Liver (tissue), 9 donors: ENCODE results near the gene ORAI3. TPM values are rescaled to one million over a fixed set of nuclear protein-coding genes. Genes with fewer than 3 reads are reported as not detected.

ENCODE experiments used
- DNase-seq: peaks from one replicate; pipeline ENCODE4 v3.0.0-alpha.2; 2017; ENCODE audit warnings: low spot score
- H3K27ac ChIP-seq, 2 donors: one replicate each; pipeline ENCODE4 v1.7.0; 2013; ENCODE audit warnings: inconsistent platforms in 2 of 2, low read length in 2 of 2, control low read depth in 1 of 2, low read depth in 1 of 2, mild to moderate bottlenecking in 1 of 2
- H3K27me3 ChIP-seq, 4 donors: one replicate each; pipeline versions ENCODE4 v1.6.1 to v1.7.0; 2013; ENCODE audit warnings: low read length in 3 of 4, inconsistent platforms in 1 of 4, mild to moderate bottlenecking in 1 of 4, moderate library complexity in 1 of 4; ENCODE audit not compliant: control insufficient read depth in 4 of 4, insufficient read depth in 4 of 4
- H3K36me3 ChIP-seq, 4 donors: one replicate each; pipeline versions ENCODE4 v1.6.1 to v1.7.0; 2013; ENCODE audit warnings: low read length in 3 of 4, mild to moderate bottlenecking in 3 of 4, low read depth in 1 of 4, moderate library complexity in 1 of 4; ENCODE audit not compliant: control insufficient read depth in 4 of 4, insufficient read depth in 3 of 4
- H3K4me1 ChIP-seq, 4 donors: one replicate each; pipeline versions ENCODE4 v1.6.1 to v1.7.0; 2013; ENCODE audit warnings: low read length in 3 of 4, mild to moderate bottlenecking in 3 of 4, moderate library complexity in 1 of 4; ENCODE audit not compliant: control insufficient read depth in 4 of 4, insufficient read depth in 4 of 4
- H3K4me3 ChIP-seq, 3 donors: one replicate each; pipeline versions ENCODE4 v1.6.1 to v1.7.0; 2013; ENCODE audit warnings: low read length in 3 of 3, control low read depth in 1 of 3, low read depth in 1 of 3, mild to moderate bottlenecking in 1 of 3
- H3K9ac ChIP-seq, 2 donors: one replicate each; pipeline ENCODE4 v1.7.0; 2013; ENCODE audit warnings: low read length in 2 of 2, mild to moderate bottlenecking in 2 of 2, moderate library complexity in 2 of 2, control low read depth in 1 of 2, low read depth in 1 of 2
- H3K9me3 ChIP-seq, 4 donors: one replicate each; pipeline versions ENCODE4 v1.6.1 to v1.7.0; 2013; ENCODE audit warnings: low read length in 3 of 4; ENCODE audit not compliant: control insufficient read depth in 4 of 4
- ATF3 ChIP-seq: IDR thresholded peaks from 2 replicates; pipeline ENCODE4 v1.6.1; 2016; ENCODE audit warnings: antibody characterized with exemption
- CTCF ChIP-seq: fragments of 150-350 bp; IDR thresholded peaks from 2 replicates; pipeline ENCODE4 v1.5.1; 2017; ENCODE audit warnings: improper control_type of control experiment, low read depth, low read length; ENCODE audit not compliant: missing input control
- EGR1 ChIP-seq, 2 donors: IDR thresholded peaks; 2 replicates each; pipeline ENCODE4 v1.6.1; 2016 to 2018; ENCODE audit warnings: antibody characterized with exemption in 2 of 2, low read depth in 2 of 2
- FOXA1 ChIP-seq: IDR thresholded peaks from 2 replicates; pipeline ENCODE4 v1.6.1; 2016; ENCODE audit warnings: antibody characterized with exemption
- FOXA2 ChIP-seq: IDR thresholded peaks from 2 replicates; pipeline ENCODE4 v1.6.1; 2016; ENCODE audit warnings: antibody characterized with exemption
- HNF4A ChIP-seq, 2 donors: conservative IDR thresholded peaks; 2 replicates each; pipeline ENCODE4 v1.6.1; 2016; ENCODE audit warnings: antibody characterized with exemption in 2 of 2, mild to moderate bottlenecking in 2 of 2
- JUND ChIP-seq, 2 donors: IDR thresholded peaks; 2 replicates each; pipeline ENCODE4 v1.6.1; 2016; ENCODE audit warnings: antibody characterized with exemption in 2 of 2
- MAX ChIP-seq: IDR thresholded peaks from 2 replicates; pipeline ENCODE4 v1.6.1; 2016; ENCODE audit warnings: antibody characterized with exemption
- NR2F2 ChIP-seq: IDR thresholded peaks from 2 replicates; pipeline ENCODE4 v1.6.1; 2016; ENCODE audit warnings: antibody characterized with exemption
- RAD21 ChIP-seq, 2 donors: IDR thresholded peaks; 2 replicates each; pipeline ENCODE4 v1.6.1; 2016; ENCODE audit warnings: antibody characterized with exemption in 2 of 2, mild to moderate bottlenecking in 2 of 2
- SP1 ChIP-seq: IDR thresholded peaks from 2 replicates; pipeline ENCODE4 v1.6.1; 2018; ENCODE audit warnings: antibody characterized with exemption, mild to moderate bottlenecking
- TAF1 ChIP-seq: conservative IDR thresholded peaks from 2 replicates; pipeline ENCODE4 v1.6.1; 2016; ENCODE audit warnings: antibody characterized with exemption, mild to moderate bottlenecking
- YY1 ChIP-seq: IDR thresholded peaks from 2 replicates; pipeline ENCODE4 v1.6.1; 2016; ENCODE audit warnings: antibody characterized with exemption, mild to moderate bottlenecking
- ZBTB33 ChIP-seq: IDR thresholded peaks from 2 replicates; pipeline ENCODE4 v1.6.1; 2016; ENCODE audit warnings: antibody characterized with exemption
- WGBS: extraction: QIAGEN DNeasy Blood & Tissue Kit; methylation state at CpG from one replicate; pipeline ENCODE4 v1.1.7; 2013; 5-methylcytosine and 5-hydroxymethylcytosine counted together
- polyA plus RNA-seq, 2 donors: library from polyadenylated mRNA; stranded (reverse) in 1 of 2; unstranded in 1 of 2; fragments of 200-250 nt in 1 of 2; fragments of >200 nt in 1 of 2; fragmentation: Nextera tagmentation in 1 of 2; extraction: Ambion mirVana in 1 of 2; gene quantifications; one replicate each; pipeline versions ENCODE4 v1.2.1 to v1.2.3, GENCODE V29; 2013 to 2015
- total RNA-seq, 2 donors: library from RNA; depleted of rRNA; stranded (reverse); fragments of >200 nt; gene quantifications; one replicate each; pipeline ENCODE4 v1.2.3, GENCODE V29; 2014
- donor health status: healthy.
- donor health status: healthy.
- donor health status: healthy.
- donor health status: healthy.
- donor health status: healthy.

Gene ORAI3
- total and polyA plus RNA-seq, 4 donors = 26.6 to 39.1 (median 31.4) TPM

GRCh38 chr16:31000671-31001382 lies 52.0 kb downstream of the ORAI3 start:
- H3K27me3 ChIP-seq = no peaks in the 10 kb centered on the region
- no peak for DNase-seq
- no peak for TF ChIP-seq JUND (IDR thresholded peaks at IDR 0.05)
- no peak for TF ChIP-seq MAX
- TF ChIP-seq RAD21 (IDR thresholded peaks at IDR 0.05) = no peak
- TF ChIP-seq SP1 = no peak
- TF ChIP-seq FOXA2 = no peak
- no peak for TF ChIP-seq TAF1
- TF ChIP-seq ATF3 = no peak
- WGBS = 84% methylated on average over 19 of the region's 19 CpGs
- no peaks in the 10 kb centered on the region for H3K9me3 ChIP-seq
- H3K27ac ChIP-seq = no peak overlapping the region
- peaks cover 3 to 36% (median 30%) of the 10 kb centered on the region in 4 donors for H3K4me1 ChIP-seq
- H3K9ac ChIP-seq = no peak overlapping the region
- no peak overlapping the region for H3K4me3 ChIP-seq
- no peaks in the 10 kb centered on the region for H3K36me3 ChIP-seq

- H3K9me3 ChIP-seq = no peaks in the 10 kb centered on the region
- 41% methylated on average over 16 of the region's 16 CpGs for WGBS
- no peak overlapping the region for H3K4me3 ChIP-seq
- DNase-seq = no peak
- no peaks in the 10 kb centered on the region for H3K36me3 ChIP-seq
- H3K9ac ChIP-seq = no peak overlapping the region
- TF ChIP-seq ATF3 (no peak), RAD21 (IDR thresholded peaks at IDR 0.05) (no peak), HNF4A (conservative IDR thresholded peaks at IDR 0.05) (peak; percentile 18 to 31), JUND (IDR thresholded peaks at IDR 0.05) (no peak), ZBTB33 (no peak)
- peaks cover 3 to 36% (median 27%) of the 10 kb centered on the region in 4 donors for H3K4me1 ChIP-seq
- no peak overlapping the region for H3K27ac ChIP-seq
- H3K27me3 ChIP-seq = no peaks in the 10 kb centered on the region
These were observed 52.8 kb downstream of the ORAI3 start for GRCh38 chr16:31001507-31002249.

GRCh38 chr16:31002250-31002700 lies 53.4 kb downstream of the ORAI3 start:
- Histone ChIP-seq H3K4me3 (no peak overlapping the region), H3K36me3 (no peaks in the 10 kb centered on the region), H3K9me3 (no peaks in the 10 kb centered on the region), H3K27me3 (no peaks in the 10 kb centered on the region), H3K4me1 (peaks cover 3 to 36% (median 27%) of the 10 kb centered on the region in 4 donors), H3K27ac (no peak overlapping the region), H3K9ac (no peak overlapping the region)
- TF ChIP-seq CTCF = no peak
- no peak for TF ChIP-seq FOXA2
- no peak for TF ChIP-seq NR2F2
- TF ChIP-seq SP1 = no peak
- no peak for TF ChIP-seq YY1
- TF ChIP-seq FOXA1 = no peak
- TF ChIP-seq RAD21 (IDR thresholded peaks at IDR 0.05) = no peak
- TF ChIP-seq EGR1 (IDR thresholded peaks at IDR 0.05; ENCODE audit: low read depth in 2 of 2) = no peak
- no peak for TF ChIP-seq HNF4A (conservative IDR thresholded peaks at IDR 0.05)
- 81% methylated on average over 10 of the region's 10 CpGs for WGBS
- DNase-seq = no peak
